SK-MEL-5 (cell line): ENCODE measurements around the gene SWT1. TPM values are rescaled to one million over a fixed set of nuclear protein-coding genes. Genes with fewer than 3 reads are reported as not detected.
"Not testable (repeated sequence)": the region's sequence is repeated elsewhere in the genome, so short reads cannot be mapped to it uniquely, and the experiment has no call there.

ENCODE experiments used
- DNase-seq: peaks from one replicate; pipeline ENCODE4 v3.0.0-alpha.2; 2016; ENCODE audit warnings: low read depth, low spot score
- in situ Hi-C: cut with HindIII; loops from 2 replicates; pipeline ENCODE4 v1.10.0; 2016; ENCODE audit warnings: low sequenced_read_pairs, high pct_unique_total_duplicates, low pct_unique_long_range_greater_than_20kb
- small RNA-seq, 2 experiments: library from RNA; depleted of rRNA; stranded (forward); fragments of <200 nt; gene quantifications; one replicate each; pipeline ENCODE3, GENCODE V24; 2014
- total RNA-seq: library from RNA; depleted of rRNA; stranded (reverse); fragments of >200 nt; shearing (Covaris generic); gene quantifications from 2 replicates; pipeline ENCODE4 v1.2.3, GENCODE V29; 2014; rRNA removed

The SWT1 gene
- total RNA-seq, 1 experiment from 2014 or later = 8.6 TPM

DNA sequence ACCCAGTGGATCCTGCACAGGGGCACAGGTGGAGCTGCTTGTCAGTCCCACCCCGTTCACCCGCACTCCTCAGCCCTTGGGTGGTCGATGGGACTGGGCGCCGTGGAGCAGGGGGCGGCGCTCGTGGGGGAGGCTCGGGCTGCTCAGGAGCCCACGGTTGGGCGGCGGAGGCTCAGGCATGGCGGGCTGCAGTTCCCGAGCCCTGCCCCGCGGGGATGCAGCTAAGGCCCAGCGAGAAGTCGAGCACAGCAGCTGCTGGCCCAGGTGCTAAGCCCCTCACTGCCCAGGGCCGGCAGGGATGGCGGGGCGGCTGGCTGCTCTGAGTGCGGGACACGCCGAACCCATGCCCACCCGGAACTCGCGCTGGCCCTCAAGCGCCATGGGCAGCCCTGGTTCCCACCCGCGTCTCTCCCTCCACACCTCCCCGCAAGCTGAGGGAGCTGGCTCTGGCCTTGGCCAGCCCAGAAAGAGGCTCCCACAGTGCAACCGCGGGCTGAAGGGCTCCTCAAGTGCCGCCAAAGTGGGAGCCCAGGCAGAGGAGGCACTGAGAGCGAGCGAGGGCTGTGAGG, 164.8 kb downstream of the SWT1 start:
- in situ Hi-C loops, DNase-seq: not testable (repeated sequence)

DNA sequence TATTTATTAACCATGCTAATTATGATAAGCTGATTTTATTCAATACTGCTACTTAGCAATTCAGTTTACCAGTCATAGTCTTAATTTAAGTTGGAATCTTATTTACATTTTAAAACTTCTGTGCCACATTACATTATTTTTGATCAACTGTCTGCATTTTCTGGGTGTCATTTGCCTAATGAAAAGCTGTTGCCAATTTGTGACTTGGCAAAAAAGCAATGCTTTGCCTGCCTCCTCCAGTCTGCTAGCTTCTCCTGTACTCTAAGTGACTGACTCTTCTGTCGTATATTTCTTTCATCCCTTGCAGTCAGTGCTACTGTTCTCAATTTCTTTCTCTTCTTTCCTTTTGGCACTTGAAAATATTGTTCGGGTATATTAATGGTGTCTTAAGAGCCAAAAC, 165.7 kb downstream of the SWT1 start:
- in situ Hi-C loops = no loop called here

DNA sequence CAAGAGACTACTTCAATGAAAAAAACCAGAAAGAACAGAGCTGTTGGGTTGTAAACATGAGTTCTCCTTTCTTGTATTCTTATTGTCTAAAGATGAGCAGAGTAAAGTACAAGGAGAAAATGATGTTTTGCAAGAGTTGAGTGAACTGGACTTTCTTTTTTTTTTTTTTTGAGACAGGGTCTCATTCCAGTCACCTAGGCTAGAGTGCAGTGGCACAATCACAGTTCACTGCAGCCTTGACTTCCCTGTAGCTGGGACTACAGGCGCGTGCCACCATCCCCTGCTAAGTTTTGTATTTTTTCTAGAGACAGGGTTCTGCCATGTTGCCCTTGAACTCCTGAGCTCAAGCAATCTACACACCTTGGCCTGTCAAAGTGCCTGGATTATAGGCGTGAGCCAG, 167.2 kb downstream of the SWT1 start:
- DNase-seq = no peak
- in situ Hi-C loops = no loop called here

More for the DNA sequence above, 165.7 kb downstream of the SWT1 start:
- DNase-seq = no peak

DNA sequence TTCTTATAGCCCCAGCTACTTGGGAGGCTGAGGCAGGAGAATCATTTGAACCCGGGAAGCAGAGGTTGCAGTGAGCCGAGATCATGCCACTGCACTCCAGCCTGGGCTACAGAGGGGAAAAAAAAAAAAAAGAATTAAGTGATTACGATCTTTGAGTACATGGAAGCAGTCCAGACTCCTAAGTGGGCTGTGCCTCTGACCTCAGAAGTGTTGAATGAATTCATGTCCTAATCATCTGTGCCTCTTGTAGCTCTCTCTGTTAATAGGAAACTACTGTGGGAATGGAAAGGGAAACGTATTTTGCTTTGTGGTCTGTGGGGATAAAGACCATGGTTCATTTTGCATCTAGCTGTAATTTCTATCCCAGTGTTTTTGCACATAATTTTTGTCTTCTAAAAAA, 168.4 kb downstream of the SWT1 start:
- in situ Hi-C loops = no loop called here
- DNase-seq = no peak

DNA sequence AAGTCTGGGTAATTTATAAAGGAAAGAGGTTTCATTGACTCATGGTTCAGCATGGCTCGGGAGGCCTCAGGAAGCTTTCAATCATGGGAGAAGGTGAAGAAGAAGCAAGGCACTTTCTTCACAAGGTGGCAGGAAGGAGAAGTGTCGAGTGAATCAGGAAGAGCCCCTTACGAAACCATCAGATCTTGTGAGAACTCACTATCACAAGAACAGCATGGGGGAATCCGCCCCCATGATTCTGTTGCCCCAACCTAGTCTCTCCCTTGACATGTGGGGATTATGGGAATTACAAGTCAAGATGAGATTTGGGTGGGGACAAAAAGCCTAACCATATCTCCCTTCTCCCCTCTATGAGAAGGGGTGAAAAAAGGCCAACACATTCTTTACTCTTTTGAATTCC, 171.3 kb downstream of the SWT1 start:
- DNase-seq = no peak
- in situ Hi-C loops = no loop called here

DNA sequence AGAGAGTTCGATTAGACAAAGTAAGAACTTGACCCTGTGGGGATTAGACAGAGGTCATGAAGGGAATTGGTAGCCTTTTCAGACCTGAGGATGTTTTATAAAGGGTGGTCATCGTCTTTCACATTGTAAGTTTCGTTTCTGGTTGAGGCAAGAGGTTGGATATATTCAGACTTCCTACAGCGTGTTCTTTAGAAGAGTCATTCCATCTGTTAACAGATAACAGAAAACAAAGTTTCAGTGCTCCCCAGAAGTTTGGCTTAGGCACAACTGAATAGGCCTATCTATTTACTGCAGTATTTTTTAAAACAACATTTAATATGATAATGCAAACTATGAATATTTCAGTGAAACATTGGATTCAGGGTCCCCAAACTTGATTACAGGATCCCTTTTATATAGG, 177.2 kb downstream of the SWT1 start:
- in situ Hi-C loops = no loop called here
- no peak for DNase-seq

DNA sequence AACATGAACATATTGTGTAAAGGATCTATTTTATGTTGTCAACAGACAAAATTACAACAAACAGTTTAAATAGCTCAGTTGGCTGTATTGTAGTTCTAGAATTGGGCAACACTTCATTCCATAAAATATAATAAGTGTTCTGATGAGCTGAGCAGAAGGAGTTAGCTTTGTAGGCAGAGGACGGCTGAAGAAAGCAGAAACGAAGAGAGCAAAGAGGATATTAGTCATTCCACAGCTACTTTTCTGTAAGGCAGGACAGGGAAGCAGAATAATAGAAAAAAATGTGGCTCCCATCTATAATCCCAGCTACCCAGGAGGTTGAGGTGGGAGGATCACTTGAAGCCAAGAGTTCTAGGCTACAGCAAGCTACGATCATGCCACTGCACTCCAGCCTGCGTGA, 180.3 kb downstream of the SWT1 start:
- in situ Hi-C loops = no loop called here
- DNase-seq = no peak

DNA sequence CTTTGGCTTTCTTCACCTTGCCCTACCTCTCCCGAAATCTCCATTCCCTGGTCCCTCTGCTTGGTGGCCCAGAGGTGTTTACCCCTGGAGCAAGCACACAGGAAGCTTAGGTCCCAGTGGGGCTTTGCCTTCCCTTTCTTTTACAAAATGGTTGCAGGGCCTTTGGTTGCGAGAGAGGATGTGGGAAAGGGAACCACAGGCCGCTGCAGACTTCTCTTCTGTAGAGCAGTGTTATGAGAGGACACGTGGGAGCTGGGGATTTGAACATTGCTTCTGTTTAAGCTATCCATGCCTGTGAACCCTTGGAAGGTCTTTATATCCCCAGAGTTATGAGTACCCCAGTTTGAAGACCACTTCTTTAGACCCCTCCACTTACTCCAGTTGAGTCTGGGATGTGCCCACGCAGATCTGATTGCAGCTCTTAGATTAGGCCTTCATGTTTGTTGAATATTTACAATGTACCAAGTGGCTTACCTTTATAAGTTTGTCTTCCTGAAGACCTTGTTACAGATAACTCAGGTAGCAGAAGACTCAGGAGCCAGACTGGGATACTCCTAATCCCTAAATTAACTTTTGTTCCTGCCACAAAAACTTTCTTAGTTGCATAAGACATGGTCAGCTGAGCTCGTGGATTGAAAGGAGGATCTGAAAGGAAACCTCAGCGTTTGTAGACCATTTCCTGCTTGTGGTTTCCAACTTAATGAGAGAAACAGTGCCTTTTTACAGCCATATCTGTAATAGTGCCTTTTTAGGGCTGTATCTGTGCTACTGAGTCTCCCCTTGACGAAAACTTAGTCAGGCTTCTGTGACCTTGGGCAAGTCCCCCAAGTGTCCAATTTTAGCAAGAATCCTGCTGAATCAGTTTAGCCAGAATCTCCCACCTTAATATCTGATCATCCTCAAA, 182.0 kb downstream of the SWT1 start:
- in situ Hi-C loops = no loop called here
- peak; percentile 92 for DNase-seq

DNA sequence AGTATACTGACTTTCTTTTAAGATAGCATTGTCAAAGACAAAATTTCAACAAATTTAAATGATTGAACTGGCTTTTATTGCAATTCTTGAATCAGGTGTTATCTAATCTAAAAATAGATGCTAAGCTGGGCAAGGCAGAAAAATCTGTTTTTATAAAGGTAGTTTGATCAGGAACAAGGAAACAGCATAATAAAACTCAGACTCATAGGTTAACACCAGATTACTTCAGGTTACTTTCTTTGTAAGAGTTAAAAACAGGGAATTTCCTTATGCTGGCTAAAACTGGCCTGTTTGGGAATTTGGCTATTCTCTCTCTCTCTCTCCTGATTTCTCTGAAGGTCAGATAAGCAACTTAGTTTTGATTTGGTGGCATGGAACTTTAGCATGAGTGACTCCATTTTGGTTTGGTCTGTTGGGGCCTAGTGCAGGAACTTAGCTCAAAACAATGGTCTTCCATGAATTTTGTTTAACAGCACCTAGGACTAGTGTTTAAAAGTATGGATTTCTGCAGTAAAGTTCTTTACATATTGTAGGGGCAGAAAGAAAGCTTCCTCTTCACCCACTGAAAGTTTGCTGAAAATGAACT, 184.3 kb downstream of the SWT1 start:
- DNase-seq = no peak
- in situ Hi-C loops = no loop called here

Small RNA genes lying within 50 kb of the gene (small RNA-seq; reads per million reads assigned to genes)
- gene RF00019 = 0 reads per million in 2 experiments

Other genes starting within 250 kb of the SWT1 start
- gene NIBAN1, start 182.7 kb upstream of the SWT1 start, total RNA-seq = 14.4 and 18.6 TPM in 2 replicates
- gene RNF2, start 111.6 kb upstream of the SWT1 start, total RNA-seq = 26.2 and 37.2 TPM in 2 replicates
- 23.3 and 28.2 TPM in 2 replicates for gene TRMT1L, start 214 bp upstream of the SWT1 start, total RNA-seq
- gene IVNS1ABP, start 160.1 kb downstream of the SWT1 start, total RNA-seq = 234 and 239 TPM in 2 replicates